ENCODE data around the gene HTR2B.

DNA sequence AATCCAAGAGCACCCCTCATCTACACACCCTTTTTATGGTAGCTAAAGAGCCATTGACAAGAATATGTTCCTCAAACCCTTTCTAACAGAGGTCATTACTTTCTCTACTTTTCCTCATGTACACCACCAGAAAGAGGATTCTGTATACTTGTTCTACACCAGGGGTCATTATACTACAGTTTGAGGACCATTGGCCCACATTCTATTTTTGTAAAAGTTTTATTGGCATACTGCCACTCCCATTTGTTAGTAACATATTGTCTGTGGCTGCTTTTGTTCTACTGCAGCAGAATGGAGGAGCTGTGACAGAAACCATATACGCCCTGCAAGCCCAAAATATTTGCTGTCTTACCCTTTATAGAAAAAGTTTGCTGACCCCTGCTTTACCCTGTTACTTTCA, 14.3 kb downstream of the HTR2B start:
- no peak for TF ChIP-seq EZH2 (IDR thresholded peaks at IDR 0.05; ENCODE audit: insufficient read depth, poor library complexity, severe bottlenecking)
- no peak for TF ChIP-seq EZH2phosphoT487 (IDR thresholded peaks at IDR 0.05; ENCODE audit: insufficient read depth, low read depth)

Measured in GM23248 (cell line).